ENCODE measurements around the gene CAB39. TPM values are rescaled to one million over a fixed set of nuclear protein-coding genes. Genes with fewer than 3 reads are reported as not detected.

Gene CAB39
- polyA plus RNA-seq, 1 experiment, result 23.6 TPM

DNA sequence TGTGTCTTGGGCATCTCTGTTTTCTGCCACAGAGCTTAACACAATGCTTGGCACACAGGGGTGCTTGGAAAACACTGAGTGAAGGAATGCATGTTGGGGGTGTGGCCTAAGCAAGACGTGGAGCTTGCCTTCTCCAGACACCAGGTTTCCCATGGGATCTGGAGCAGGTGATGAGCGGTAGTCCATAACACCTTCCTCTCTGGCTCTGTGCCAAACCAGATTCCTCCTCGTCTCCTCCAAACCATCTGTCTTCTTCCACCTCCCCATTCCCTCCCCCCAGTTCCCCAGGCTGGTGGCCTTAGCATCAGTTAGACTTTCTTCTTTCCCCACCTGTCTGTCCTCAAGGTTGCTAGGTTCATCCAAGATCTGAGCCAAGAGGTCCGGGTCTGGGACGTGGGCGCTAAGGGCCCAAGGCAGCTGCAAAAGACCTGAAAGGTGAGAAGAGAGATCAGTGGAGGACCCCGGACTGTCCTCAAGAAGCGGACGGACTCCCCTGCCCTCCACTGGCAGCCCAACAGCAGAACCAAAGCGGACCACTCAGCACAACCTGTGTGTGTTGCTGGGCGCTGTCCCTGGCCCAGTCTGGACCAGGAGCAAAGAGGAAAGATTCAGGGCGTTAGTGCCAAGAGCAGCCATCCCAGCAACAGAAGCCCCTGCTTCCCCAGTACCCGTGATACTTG, 150.9 kb downstream of the CAB39 start:
- ChIA-PET POLR2A (no interaction called here), CTCF (interaction anchor here (1.2 to 3.7 kb wide), 4 partner anchors 8 to 124 kb away, joined by 3 to 18 read pairs (median 5); no protein-coding TSS in a partner anchor)
- TF ChIP-seq, protein P1, sequence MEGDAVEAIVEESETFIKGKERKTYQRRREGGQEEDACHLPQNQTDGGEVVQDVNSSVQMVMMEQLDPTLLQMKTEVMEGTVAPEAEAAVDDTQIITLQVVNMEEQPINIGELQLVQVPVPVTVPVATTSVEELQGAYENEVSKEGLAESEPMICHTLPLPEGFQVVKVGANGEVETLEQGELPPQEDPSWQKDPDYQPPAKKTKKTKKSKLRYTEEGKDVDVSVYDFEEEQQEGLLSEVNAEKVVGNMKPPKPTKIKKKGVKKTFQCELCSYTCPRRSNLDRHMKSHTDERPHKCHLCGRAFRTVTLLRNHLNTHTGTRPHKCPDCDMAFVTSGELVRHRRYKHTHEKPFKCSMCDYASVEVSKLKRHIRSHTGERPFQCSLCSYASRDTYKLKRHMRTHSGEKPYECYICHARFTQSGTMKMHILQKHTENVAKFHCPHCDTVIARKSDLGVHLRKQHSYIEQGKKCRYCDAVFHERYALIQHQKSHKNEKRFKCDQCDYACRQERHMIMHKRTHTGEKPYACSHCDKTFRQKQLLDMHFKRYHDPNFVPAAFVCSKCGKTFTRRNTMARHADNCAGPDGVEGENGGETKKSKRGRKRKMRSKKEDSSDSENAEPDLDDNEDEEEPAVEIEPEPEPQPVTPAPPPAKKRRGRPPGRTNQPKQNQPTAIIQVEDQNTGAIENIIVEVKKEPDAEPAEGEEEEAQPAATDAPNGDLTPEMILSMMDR (IDR thresholded peaks at IDR 0.05; ENCODE audit: insufficient read depth, low read depth, low read length), result no peak
- no peaks in the 10 kb centered on the region for H3K36me3 ChIP-seq (ENCODE audit: control insufficient read depth, insufficient read depth, low read length)
- DNase-seq (ENCODE audit: low read depth), result no peak
- peaks cover 15% of the 10 kb centered on the region for H3K27me3 ChIP-seq (ENCODE audit: control insufficient read depth, insufficient read depth, low read length)
- H3K4me3 ChIP-seq (ENCODE audit: low read depth, low read length), result no peak overlapping the region

DNA sequence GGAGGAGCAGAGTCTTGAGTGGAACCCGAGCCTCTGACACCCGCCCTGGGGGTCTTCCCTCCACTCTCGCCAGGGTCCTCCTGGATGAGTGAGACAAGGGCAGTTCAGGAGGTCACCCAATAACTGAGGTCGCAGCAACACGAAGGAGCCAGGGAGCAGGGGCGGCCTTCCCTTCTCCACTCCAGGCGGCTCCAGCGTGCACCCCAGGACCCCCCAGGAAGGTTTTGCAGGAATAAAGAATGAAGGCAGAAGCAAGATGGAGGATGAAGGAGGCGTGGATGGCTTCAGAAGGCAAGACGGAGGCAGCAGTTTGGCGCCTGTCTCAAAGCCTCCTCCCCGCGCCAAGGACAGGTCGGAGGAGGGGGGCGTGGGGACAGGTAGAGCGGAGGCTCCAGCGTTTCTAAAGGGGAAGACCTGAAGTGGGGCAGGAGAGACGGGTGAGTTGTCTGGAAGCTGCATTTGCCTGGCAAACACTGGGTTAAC, 151.5 kb downstream of the CAB39 start:
- POLR2A ChIA-PET, result no interaction called here
- no peaks in the 10 kb centered on the region for H3K36me3 ChIP-seq (ENCODE audit: control insufficient read depth, insufficient read depth, low read length)
- no peak for DNase-seq (ENCODE audit: low read depth)
- peaks cover 15% of the 10 kb centered on the region for H3K27me3 ChIP-seq (ENCODE audit: control insufficient read depth, insufficient read depth, low read length)
- TF ChIP-seq, protein P1 (IDR thresholded peaks at IDR 0.05; ENCODE audit: insufficient read depth, low read depth, low read length), result no peak
- CTCF ChIA-PET, result interaction anchor here (1.3 to 1.5 kb wide), 3 partner anchors 12 to 123 kb away, joined by 4 to 6 read pairs (median 4); no protein-coding TSS in a partner anchor
- H3K4me3 ChIP-seq (ENCODE audit: low read depth, low read length), result peak overlapping the region; percentile 96

DNA sequence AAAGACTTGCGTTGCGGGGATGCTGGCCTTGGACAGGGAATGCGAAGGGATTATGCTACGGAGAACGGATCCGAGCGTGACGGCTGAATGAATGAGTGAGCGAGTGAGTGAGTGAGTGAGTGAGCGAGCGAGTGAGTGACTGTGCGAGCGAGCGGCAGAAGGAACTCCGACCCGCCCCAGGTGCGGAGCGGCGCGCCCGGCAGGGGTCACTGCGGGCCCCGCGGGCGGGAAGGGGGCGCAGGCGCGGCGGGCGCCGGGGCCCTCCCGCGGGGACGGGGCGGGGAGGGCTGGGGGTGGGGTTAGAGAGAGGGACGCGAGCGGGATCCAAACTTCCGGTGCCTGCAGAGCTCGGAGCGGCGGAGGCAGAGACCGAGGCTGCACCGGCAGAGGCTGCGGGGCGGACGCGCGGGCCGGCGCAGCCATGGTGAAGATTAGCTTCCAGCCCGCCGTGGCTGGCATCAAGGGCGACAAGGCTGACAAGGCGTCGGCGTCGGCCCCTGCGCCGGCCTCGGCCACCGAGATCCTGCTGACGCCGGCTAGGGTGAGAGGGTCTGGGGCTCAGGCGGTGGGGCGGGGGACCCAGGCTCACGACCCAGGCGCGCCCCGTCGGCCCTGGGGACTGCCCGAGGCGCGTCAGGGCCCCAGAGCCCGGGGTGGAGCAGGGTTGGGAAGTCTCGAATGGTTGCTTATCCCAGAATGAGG, 152.1 kb downstream of the CAB39 start, which contains the start of gene ITM2C:
Gene ITM2C, plus strand, starts transcription at position 338 of the 702 bp plus-strand sequence. Its CDS starts 84 bp downstream, at position 422.
- no peak for DNase-seq (ENCODE audit: low read depth)
- Histone ChIP-seq H3K36me3 (ENCODE audit: control insufficient read depth, insufficient read depth, low read length) (no peaks in the 10 kb centered on the region), H3K27me3 (ENCODE audit: control insufficient read depth, insufficient read depth, low read length) (peaks cover 15% of the 10 kb centered on the region), H3K4me3 (ENCODE audit: low read depth, low read length) (peak within 1 kb of the TSS; percentile 96)
- ChIA-PET POLR2A (no interaction called here), CTCF (interaction anchor here (1.3 to 1.7 kb wide), 4 partner anchors 11 to 123 kb away, joined by 4 to 6 read pairs (median 4); no protein-coding TSS in a partner anchor)
- TF ChIP-seq, protein P1 (IDR thresholded peaks at IDR 0.05; ENCODE audit: insufficient read depth, low read depth, low read length), result peak; percentile 49

DNA sequence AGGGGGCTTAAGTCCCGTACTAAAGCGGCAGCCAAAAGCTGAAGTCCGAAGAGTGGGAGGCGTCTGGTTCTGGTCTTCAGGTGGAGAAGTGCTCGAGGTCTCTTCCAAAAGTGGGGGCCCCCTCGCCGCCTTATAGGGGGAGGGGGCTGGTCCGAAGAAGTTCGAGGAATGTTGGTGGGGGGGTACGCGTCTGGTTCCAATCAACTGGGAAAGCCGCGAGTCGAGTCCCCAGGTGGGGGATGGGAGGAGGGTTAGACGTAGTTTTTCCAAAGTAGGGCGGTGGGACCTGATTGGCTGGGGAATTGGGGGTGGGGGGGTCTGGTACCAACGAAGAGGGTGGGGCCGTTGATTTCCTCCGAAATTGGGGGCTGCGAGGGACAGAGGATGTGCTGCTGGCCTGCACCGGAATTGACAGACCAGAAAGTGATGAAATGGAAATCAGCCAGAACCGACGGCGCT, 152.7 kb downstream of the CAB39 start:
- POLR2A ChIA-PET, result no interaction called here
- H3K36me3 ChIP-seq (ENCODE audit: control insufficient read depth, insufficient read depth, low read length), result no peaks in the 10 kb centered on the region
- DNase-seq (ENCODE audit: low read depth), result no peak
- peaks cover 15% of the 10 kb centered on the region for H3K27me3 ChIP-seq (ENCODE audit: control insufficient read depth, insufficient read depth, low read length)
- CTCF ChIA-PET, result interaction anchor here (1.3 to 1.7 kb wide), 5 partner anchors 12 to 122 kb away, joined by 4 to 6 read pairs (median 5); no protein-coding TSS in a partner anchor
- TF ChIP-seq, protein P1 (IDR thresholded peaks at IDR 0.05; ENCODE audit: insufficient read depth, low read depth, low read length), result no peak
- peak overlapping the region; percentile 96 for H3K4me3 ChIP-seq (ENCODE audit: low read depth, low read length)
